WTC11 (cell line): ENCODE data around the gene SOX15.

Experiments used
- ATF3 ChIP-seq: sonication (generic); formaldehyde crosslinking; conservative IDR thresholded peaks from 2 replicates; pipeline ENCODE4 v1.8.1; 2022; ENCODE audit warnings: mild to moderate bottlenecking, missing genetic modification reagents
- CTCF ChIP-seq: fragments of 200-600 bp; IDR thresholded peaks from 2 replicates; pipeline ENCODE4 v1.8.0; 2022; ENCODE audit warnings: antibody characterized with exemption
- ELF4 ChIP-seq: sonication (generic); formaldehyde crosslinking; IDR thresholded peaks from 2 replicates; pipeline ENCODE4 v1.8.1; 2022; ENCODE audit warnings: low read depth, mild to moderate bottlenecking, moderate library complexity, missing genetic modification reagents
- ESRRA ChIP-seq: sonication (generic); formaldehyde crosslinking; IDR thresholded peaks from 2 replicates; pipeline ENCODE4 v1.8.1; 2022; ENCODE audit warnings: mild to moderate bottlenecking, missing genetic modification reagents, borderline replicate concordance
- ETV6 ChIP-seq: sonication (generic); formaldehyde crosslinking; IDR thresholded peaks from 2 replicates; pipeline ENCODE4 v1.8.1; 2022; ENCODE audit warnings: mild to moderate bottlenecking, missing genetic modification reagents
- FOXJ3 ChIP-seq: sonication (generic); formaldehyde crosslinking; IDR thresholded peaks from 2 replicates; pipeline ENCODE4 v1.9.0; 2021; ENCODE audit warnings: missing genetic modification reagents, mild to moderate bottlenecking, borderline replicate concordance
- FOXK1 ChIP-seq: sonication (generic); formaldehyde crosslinking; IDR thresholded peaks from 2 replicates; pipeline ENCODE4 v1.8.0; 2022; ENCODE audit warnings: mild to moderate bottlenecking, moderate library complexity, missing genetic modification reagents
- MLX ChIP-seq: sonication (generic); formaldehyde crosslinking; IDR thresholded peaks from 2 replicates; pipeline ENCODE4 v1.8.1; 2023; ENCODE audit warnings: mild to moderate bottlenecking, missing genetic modification reagents, moderate library complexity
- NR2C2 ChIP-seq: sonication (generic); formaldehyde crosslinking; IDR thresholded peaks from 2 replicates; pipeline ENCODE4 v1.8.0; 2022; ENCODE audit warnings: mild to moderate bottlenecking, missing genetic modification reagents
- TP53 ChIP-seq: sonication (generic); formaldehyde crosslinking; IDR thresholded peaks from 2 replicates; pipeline ENCODE4 v1.8.1; 2023; ENCODE audit warnings: mild to moderate bottlenecking, missing genetic modification reagents
- ZNF263 ChIP-seq: sonication (generic); formaldehyde crosslinking; IDR thresholded peaks from 2 replicates; pipeline ENCODE4 v1.8.1; 2022; ENCODE audit warnings: low read depth, mild to moderate bottlenecking, moderate library complexity, missing genetic modification reagents
- ZNF425 ChIP-seq: fragments of 250-450 bp; sonication (Bioruptor Pico); conservative IDR thresholded peaks from 2 replicates; pipeline ENCODE4 v1.9.0; 2021; ENCODE audit warnings: mild to moderate bottlenecking
- TF ChIP-seq, protein P1 (sequence below): sonication (generic); formaldehyde crosslinking; IDR thresholded peaks from 2 replicates; pipeline ENCODE4 v1.8.1; 2023; ENCODE audit warnings: mild to moderate bottlenecking, missing genetic modification reagents
- TF ChIP-seq, protein P2 (sequence below): sonication (generic); formaldehyde crosslinking; IDR thresholded peaks from 2 replicates; pipeline ENCODE4 v1.8.0; 2022; ENCODE audit warnings: missing genetic modification reagents

DNA sequence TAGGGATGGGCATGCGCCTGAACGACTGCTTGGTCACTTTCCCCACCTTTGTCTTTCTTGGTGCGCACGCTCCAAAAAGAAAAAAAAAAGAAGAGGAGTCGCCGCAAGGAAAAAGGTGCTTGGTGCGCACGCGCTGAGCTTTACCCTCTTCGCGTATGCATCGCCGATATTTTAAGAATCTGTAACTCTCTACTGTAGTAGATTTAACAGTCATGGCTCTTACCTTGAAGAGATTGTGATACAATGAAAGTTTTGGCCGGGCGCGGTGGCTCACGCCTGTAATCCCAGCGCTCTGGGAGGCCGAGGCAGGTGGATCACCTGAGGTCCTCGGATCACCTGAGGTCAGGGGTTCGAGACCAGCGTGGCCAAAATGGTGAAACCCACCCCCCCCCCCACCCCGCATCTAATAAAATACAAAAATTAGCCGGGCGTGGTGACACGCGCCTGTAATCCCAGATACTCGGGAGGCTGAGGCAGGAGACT lies 25.4 kb upstream of the SOX15 start:
- TF ChIP-seq CTCF (no peak), TP53 (no peak), NR2C2 (no peak), FOXK1 (CRISPR knock-in tag) (no peak), ZNF263 (no peak), ZNF425 (no peak), ESRRA (CRISPR knock-in tag) (no peak), ATF3 (CRISPR knock-in tag) (no peak), ETV6 (no peak), MLX (CRISPR knock-in tag) (no peak), ELF4 (CRISPR knock-in tag) (no peak), FOXJ3 (CRISPR knock-in tag) (no peak)
- TF ChIP-seq, protein P1, sequence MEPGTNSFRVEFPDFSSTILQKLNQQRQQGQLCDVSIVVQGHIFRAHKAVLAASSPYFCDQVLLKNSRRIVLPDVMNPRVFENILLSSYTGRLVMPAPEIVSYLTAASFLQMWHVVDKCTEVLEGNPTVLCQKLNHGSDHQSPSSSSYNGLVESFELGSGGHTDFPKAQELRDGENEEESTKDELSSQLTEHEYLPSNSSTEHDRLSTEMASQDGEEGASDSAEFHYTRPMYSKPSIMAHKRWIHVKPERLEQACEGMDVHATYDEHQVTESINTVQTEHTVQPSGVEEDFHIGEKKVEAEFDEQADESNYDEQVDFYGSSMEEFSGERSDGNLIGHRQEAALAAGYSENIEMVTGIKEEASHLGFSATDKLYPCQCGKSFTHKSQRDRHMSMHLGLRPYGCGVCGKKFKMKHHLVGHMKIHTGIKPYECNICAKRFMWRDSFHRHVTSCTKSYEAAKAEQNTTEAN (CRISPR knock-in tag): no peak
- TF ChIP-seq, protein P2, sequence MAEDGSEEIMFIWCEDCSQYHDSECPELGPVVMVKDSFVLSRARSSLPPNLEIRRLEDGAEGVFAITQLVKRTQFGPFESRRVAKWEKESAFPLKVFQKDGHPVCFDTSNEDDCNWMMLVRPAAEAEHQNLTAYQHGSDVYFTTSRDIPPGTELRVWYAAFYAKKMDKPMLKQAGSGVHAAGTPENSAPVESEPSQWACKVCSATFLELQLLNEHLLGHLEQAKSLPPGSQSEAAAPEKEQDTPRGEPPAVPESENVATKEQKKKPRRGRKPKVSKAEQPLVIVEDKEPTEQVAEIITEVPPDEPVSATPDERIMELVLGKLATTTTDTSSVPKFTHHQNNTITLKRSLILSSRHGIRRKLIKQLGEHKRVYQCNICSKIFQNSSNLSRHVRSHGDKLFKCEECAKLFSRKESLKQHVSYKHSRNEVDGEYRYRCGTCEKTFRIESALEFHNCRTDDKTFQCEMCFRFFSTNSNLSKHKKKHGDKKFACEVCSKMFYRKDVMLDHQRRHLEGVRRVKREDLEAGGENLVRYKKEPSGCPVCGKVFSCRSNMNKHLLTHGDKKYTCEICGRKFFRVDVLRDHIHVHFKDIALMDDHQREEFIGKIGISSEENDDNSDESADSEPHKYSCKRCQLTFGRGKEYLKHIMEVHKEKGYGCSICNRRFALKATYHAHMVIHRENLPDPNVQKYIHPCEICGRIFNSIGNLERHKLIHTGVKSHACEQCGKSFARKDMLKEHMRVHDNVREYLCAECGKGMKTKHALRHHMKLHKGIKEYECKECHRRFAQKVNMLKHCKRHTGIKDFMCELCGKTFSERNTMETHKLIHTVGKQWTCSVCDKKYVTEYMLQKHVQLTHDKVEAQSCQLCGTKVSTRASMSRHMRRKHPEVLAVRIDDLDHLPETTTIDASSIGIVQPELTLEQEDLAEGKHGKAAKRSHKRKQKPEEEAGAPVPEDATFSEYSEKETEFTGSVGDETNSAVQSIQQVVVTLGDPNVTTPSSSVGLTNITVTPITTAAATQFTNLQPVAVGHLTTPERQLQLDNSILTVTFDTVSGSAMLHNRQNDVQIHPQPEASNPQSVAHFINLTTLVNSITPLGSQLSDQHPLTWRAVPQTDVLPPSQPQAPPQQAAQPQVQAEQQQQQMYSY (CRISPR knock-in tag): no peak
